Ascending aorta (tissue), 2 donors: ENCODE results near the gene MANSC4. TPM values are rescaled to one million over a fixed set of nuclear protein-coding genes. Genes with fewer than 3 reads are reported as not detected.
A peak's percentile ranks its signal among the peaks of the same experiment; 100 is the strongest.

Source experiments
- DNase-seq, 2 donors: peaks; one replicate each; pipeline ENCODE4 v3.0.0-alpha.2; 2019; ENCODE audit warnings: low spot score in 2 of 2
- H3K27ac ChIP-seq, 2 donors: fragments of 200-600 bp; sonication (generic); one replicate each; pipeline ENCODE4 v1.5.1; 2016 to 2017; ENCODE audit warnings: mild to moderate bottlenecking in 1 of 2
- H3K27me3 ChIP-seq: fragments of 200-600 bp; sonication (generic); one replicate; pipeline ENCODE4 v1.5.1; 2017
- H3K36me3 ChIP-seq, 2 donors: fragments of 200-600 bp; sonication (generic); one replicate each; pipeline ENCODE4 v1.5.1; 2016
- H3K4me1 ChIP-seq, 2 donors: fragments of 200-600 bp; sonication (generic); one replicate each; pipeline ENCODE4 v1.5.1; 2016 to 2017; ENCODE audit warnings: mild to moderate bottlenecking in 1 of 2
- H3K4me3 ChIP-seq, 2 donors: fragments of 200-600 bp; sonication (generic); one replicate each; pipeline ENCODE4 v1.5.1; 2016 to 2017; ENCODE audit warnings: mild to moderate bottlenecking in 1 of 2
- H3K9me3 ChIP-seq, 2 donors: fragments of 200-600 bp; sonication (generic); one replicate each; pipeline ENCODE4 v1.5.1; 2016
- intact Hi-C: fragments of 100-400 bp; cut with DNase I; formaldehyde crosslinking; loops from one replicate; pipeline ENCODE4 v1.15.1; 2023
- total RNA-seq: library from RNA; depleted of rRNA; stranded (reverse); fragments of >200 nt; gene quantifications from one replicate; pipeline ENCODE4 v1.1.0, GENCODE V29; 2016
- TF ChIP-seq, protein P1 (sequence below), 3 experiments: fragments of 200-600 bp in 2 of 3; fragments of 450-650 bp in 1 of 3; sonication (generic) in 2 of 3; IDR thresholded peaks; one replicate each; pipeline ENCODE4 v1.5.1; 2016 to 2019; ENCODE audit warnings: antibody characterized with exemption in 3 of 3, mild to moderate bottlenecking in 1 of 3, moderate library complexity in 1 of 3

Gene MANSC4
- total RNA-seq, 1 donor from 2014 or later = not detected

DNA sequence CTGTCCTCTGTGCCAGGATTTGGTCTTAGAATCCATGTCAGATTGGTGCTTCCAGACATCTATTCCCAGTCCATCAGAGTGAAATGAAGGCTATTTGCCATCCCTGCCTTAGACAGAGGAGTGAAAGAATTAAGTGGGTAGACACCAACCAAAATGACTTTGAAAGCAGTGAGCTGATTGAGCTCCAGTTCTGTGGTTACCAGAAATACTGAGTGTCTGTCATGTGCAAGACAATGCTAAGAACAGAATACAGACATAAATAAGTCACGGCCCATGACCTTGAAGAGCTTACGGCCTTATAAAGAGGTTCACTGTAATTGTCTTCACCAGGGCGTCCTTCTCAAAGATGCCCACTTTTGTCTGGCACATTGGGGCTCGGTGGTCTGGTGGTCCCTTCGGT is 21.6 kb upstream of the MANSC4 start:
- H3K27ac ChIP-seq = peak overlapping the region; percentile 73 to 77
- peaks cover 29 to 36% of the 10 kb centered on the region in 2 donors for H3K36me3 ChIP-seq
- TF ChIP-seq, protein P1, sequence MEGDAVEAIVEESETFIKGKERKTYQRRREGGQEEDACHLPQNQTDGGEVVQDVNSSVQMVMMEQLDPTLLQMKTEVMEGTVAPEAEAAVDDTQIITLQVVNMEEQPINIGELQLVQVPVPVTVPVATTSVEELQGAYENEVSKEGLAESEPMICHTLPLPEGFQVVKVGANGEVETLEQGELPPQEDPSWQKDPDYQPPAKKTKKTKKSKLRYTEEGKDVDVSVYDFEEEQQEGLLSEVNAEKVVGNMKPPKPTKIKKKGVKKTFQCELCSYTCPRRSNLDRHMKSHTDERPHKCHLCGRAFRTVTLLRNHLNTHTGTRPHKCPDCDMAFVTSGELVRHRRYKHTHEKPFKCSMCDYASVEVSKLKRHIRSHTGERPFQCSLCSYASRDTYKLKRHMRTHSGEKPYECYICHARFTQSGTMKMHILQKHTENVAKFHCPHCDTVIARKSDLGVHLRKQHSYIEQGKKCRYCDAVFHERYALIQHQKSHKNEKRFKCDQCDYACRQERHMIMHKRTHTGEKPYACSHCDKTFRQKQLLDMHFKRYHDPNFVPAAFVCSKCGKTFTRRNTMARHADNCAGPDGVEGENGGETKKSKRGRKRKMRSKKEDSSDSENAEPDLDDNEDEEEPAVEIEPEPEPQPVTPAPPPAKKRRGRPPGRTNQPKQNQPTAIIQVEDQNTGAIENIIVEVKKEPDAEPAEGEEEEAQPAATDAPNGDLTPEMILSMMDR (IDR thresholded peaks at IDR 0.05) = no peak
- no peaks in the 10 kb centered on the region for H3K9me3 ChIP-seq
- DNase-seq = peak in 1 of 2 donors; percentile 19
- H3K4me1 ChIP-seq = peaks cover 0 to 26% of the 10 kb centered on the region in 2 donors
- H3K27me3 ChIP-seq = no peaks in the 10 kb centered on the region
- intact Hi-C loops = no loop called here
- H3K4me3 ChIP-seq = no peak overlapping the region

GRCh38 chr12:27800819-27801218 is 20.8 kb upstream of the MANSC4 start:
- DNase-seq = no peak
- peaks cover 35 to 42% of the 10 kb centered on the region in 2 donors for H3K36me3 ChIP-seq
- H3K4me1 ChIP-seq = peaks cover 0 to 17% of the 10 kb centered on the region in 2 donors
- intact Hi-C loops = no loop called here
- H3K4me3 ChIP-seq = no peak overlapping the region
- H3K27me3 ChIP-seq = no peaks in the 10 kb centered on the region
- H3K9me3 ChIP-seq = no peaks in the 10 kb centered on the region
- peak overlapping the region in 1 of 2 donors; percentile 26 for H3K27ac ChIP-seq
- TF ChIP-seq, protein P1 (IDR thresholded peaks at IDR 0.05) = no peak

DNA sequence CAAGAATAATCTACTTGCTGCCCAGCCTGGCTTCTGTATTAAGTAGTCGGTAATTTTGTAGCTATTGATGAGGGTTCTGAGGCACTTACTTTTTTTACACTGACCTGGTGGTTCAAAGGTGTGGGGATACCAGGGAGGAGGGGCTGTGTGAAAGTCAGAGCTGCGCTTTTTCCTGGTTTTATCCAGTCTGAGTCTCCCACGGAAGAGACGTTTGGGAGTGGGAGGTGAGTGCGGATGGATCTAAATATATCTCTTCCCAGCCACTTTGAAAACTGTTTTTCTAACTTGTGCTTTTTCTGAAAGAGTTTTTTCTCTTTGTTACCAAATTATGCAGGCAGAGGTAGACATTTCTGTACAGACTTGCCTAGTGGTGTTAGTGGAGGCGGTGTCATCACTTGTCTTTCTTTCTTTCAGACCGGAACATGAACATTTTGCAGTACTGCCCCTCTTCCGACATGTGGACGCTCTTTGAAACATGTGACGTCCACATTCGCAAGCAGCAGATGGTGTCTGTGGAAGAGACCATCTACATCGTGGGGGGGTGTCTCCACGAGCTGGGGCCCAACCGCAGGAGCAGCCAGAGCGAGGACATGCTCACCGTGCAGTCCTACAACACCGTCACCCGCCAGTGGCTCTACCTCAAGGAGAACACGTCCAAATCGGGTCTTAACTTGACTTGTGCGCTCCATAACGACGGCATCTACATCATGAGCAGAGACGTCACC is 17.4 kb upstream of the MANSC4 start:
- Histone ChIP-seq H3K4me1 (peaks cover 0 to 3% of the 10 kb centered on the region in 2 donors), H3K27ac (peak overlapping the region in 1 of 2 donors; percentile 22), H3K36me3 (peaks cover 43 to 68% of the 10 kb centered on the region in 2 donors), H3K27me3 (no peaks in the 10 kb centered on the region), H3K4me3 (no peak overlapping the region), H3K9me3 (no peaks in the 10 kb centered on the region)
- TF ChIP-seq, protein P1 (IDR thresholded peaks at IDR 0.05) = no peak
- intact Hi-C loops = no loop called here
- peak in 1 of 2 donors; percentile 47 for DNase-seq

- Histone ChIP-seq H3K4me1 (peaks cover 0 to 3% of the 10 kb centered on the region in 2 donors), H3K9me3 (no peaks in the 10 kb centered on the region), H3K36me3 (peaks cover 54 to 78% of the 10 kb centered on the region in 2 donors), H3K27me3 (no peaks in the 10 kb centered on the region), H3K4me3 (no peak overlapping the region), H3K27ac (peak overlapping the region; percentile 22 to 36)
- TF ChIP-seq, protein P1 (IDR thresholded peaks at IDR 0.05) = no peak
- peak in 1 of 2 donors; percentile 18 for DNase-seq
- intact Hi-C loops = no loop called here
Measured at GRCh38 chr12:27796128-27796527, 16.1 kb upstream of the MANSC4 start.

- peak in 1 of 2 donors; percentile 35 for DNase-seq
- intact Hi-C loops = no loop called here
- H3K9me3 ChIP-seq = no peaks in the 10 kb centered on the region
- H3K36me3 ChIP-seq = peaks cover 54 to 77% of the 10 kb centered on the region in 2 donors
- H3K4me3 ChIP-seq = no peak overlapping the region
- TF ChIP-seq, protein P1 (IDR thresholded peaks at IDR 0.05) = no peak
- H3K27ac ChIP-seq = peak overlapping the region; percentile 31 to 36
- H3K27me3 ChIP-seq = no peaks in the 10 kb centered on the region
- peaks cover 0 to 4% of the 10 kb centered on the region in 2 donors for H3K4me1 ChIP-seq
Measured at GRCh38 chr12:27794818-27795584, 15.0 kb upstream of the MANSC4 start.
